CD4-positive, alpha-beta T cell treated with Interleukin-17A for 4 hours (primary cell): ENCODE data around the gene LIX1L.

Experiments
- DNase-seq: peaks from one replicate; pipeline ENCODE4 v3.0.0-alpha.2; 2020; ENCODE audit warnings: mixed read lengths

LIX1L gene

DNA sequence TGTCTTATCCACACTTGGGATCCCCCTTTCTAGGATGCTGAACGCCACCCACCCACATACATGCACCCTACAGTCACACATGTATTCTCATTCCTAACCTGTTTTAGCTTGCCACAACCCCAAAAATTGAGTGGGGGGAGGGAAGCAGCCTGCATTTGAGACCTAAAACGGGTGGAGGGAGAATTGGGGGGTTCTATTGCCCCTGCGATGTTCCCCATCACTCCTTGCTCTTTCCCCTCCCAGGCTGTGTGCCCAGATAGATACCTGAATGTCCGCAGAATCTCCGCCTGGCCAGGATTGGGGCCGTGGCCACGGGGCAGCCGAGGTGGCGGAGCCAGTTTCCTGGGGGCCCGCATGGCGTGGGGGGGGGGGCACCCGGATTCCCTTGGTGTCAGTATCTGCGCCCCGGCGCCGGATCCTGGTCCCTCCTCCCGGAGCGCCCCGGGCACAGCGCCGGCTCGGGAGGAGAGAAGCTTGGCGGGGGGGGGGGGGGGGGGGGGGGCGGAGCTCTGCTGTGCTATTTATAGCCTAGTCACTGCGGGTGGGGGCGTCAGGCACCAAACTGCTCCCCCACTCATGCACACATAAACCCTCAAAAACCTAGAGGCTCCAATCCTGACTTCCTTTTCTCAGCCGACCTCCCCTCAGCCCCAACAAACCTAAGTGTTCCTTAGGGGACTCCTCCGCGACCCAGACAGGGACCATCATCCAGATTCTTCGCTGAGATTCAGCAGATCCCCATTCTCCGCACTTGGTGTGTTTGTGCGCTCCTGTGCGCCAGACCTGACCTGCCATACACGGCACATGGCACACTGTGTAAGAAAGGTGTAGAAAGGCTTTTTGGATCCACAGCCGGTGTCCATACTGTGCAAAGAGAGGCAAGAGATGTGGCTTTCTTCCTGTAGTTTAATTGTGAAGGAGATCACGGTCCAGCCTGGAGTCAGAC, 4.6 kb upstream of the LIX1L start:
- DNase-seq: peak; percentile 67

DNA sequence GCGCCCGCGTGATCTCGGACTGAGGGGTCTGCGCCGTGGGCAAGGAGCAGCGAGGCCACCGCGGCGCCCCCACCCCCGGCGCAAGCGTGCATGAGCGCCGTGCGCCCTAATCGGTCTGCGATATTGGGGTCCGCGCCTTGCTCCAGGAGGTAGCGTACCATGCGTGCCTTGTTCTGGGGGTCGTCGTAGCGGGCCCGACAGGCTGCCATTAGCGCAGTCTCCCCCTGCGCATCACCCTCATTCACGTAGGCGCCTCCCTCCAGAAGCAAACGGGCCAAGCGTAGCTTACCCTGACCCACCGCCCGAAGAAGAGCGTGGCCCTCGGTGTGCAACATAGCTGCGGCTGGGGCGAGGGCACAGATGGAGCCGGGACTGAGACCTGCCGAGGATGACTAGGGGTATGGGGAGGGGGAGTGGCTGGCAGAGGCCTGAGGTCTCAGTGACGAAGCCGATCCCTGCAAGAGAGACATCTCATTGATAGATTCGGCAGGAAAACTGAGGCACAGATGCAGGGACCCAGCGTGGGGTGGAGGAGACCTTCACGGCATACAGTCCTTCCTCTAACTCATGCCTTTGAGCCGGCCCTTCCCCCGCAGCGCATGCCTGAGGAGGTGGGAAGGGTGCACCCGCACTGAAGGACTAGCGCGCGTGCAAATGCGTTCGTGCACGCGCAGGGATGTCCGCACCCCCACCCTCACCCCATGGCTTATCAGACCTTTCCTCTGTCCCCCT, 3.8 kb upstream of the LIX1L start:
- peak; percentile 63 for DNase-seq

GRCh38 chr1:145961109-145961424, 3.2 kb upstream of the LIX1L start:
- peak; percentile 21 for DNase-seq

DNA sequence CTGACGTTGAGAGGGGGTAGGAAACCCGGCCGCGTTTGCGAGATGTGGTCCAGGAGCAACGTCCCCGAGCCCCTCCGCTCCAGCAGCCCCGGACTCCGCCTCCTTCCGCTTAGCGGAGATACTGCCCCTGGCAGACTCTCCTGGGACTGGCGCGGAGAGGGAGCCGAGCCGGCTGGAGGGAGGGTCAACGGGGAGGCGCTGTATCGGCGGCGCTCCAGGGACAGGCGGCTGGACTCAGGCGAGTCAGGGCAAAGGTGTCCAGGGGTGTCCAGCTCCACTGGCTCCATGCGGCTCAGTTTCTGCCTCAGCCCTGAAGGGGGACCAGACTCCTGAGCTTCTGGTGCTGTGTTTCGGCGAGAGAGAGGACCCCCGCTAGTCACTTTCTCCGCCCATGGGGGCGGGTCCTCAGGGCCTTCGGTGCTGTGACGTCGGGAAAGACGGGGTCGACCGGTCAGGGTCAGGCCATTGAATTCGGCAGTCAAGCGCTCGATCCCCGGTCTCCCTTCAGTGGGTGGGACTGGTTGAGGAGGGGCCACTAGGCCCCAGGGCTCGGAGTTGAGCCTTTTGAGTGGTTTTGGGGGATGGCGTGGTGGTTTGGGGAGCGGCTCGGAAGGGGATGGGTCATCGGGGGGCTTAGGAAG, 2.8 kb upstream of the LIX1L start:
- DNase-seq: peak; percentile 67

DNA sequence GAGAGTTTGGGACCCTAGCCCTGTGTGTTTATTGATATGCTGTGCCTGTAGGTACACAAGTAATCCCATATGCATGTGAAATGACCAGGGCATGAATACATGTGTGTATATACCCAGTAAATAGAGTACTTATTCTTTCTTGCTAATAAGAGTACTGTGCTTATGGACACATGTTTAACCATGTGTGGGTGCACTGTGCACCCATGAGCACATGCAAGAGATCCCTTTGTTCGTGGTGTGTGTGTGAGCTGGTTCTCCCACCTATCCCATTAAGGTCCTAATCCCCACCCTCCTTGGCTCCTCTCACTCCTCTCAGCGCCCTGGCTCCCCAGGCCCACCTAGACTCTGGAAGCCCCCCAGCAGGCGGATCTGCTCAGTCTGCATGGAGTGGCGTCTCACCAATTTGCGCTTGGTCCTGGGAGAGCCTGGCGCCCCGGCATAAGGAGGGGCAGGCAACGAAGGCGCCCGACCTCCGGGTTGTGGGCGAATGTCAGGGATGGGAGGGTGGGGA, 2.2 kb upstream of the LIX1L start:
- no peak for DNase-seq

- DNase-seq: no peak
Observed at GRCh38 chr1:145959333-145959732, 1.5 kb upstream of the LIX1L start.

DNA sequence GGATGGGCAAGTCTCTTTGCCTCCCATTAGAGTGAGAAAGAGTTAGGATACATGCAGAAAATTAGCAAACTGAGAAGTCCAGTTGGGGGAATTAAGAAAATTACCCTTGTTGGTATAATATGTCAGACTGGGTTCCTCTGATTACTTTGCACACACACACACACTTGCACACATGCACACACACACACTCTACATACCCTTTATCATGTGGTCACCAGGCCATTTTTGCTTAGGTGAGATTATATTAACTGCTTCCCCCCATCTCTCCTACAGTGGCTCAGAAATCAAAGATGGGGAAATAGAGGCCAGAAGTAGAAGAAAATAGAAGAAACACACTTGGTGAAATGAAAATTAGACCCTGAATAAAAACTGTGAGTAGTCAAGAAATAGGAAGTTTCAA, 917 bp upstream of the LIX1L start:
- DNase-seq: no peak

DNA sequence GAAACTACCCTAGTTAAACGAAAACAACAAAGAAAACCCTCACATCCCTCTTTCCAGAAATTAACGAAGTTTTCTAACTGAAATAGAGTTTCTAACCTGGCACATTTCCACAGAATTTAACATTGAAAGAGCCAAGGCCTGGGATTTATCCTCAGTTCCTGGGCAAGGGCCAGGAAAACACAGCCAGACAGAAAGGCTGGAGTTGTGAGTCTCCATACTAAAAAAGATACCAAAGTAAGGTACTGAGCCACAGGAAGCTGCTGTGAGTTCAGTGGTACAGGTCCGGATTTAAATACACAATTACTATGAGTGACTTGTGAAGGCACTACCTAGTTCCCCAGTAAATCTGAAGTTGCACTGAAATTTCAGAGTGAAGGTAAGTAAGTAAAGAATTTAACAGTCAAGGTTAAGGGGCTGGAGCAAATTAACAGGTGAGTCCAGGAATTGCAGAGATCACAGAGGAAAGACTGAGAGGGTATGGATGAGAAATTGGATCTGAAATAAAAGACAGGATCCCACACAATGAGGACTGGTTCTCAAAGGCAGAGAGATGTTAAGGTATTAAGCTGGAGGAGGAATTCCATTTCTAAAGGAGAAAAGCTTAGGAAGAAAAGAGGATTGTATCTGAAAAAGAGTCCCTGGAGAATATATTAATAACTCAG, 905 bp downstream of the LIX1L start:
- DNase-seq: peak; percentile 17

- no peak for DNase-seq
Observed at GRCh38 chr1:145956361-145956760, 1.5 kb downstream of the LIX1L start.

- no peak for DNase-seq
Observed at GRCh38 chr1:145955436-145955835, 2.4 kb downstream of the LIX1L start.

DNA sequence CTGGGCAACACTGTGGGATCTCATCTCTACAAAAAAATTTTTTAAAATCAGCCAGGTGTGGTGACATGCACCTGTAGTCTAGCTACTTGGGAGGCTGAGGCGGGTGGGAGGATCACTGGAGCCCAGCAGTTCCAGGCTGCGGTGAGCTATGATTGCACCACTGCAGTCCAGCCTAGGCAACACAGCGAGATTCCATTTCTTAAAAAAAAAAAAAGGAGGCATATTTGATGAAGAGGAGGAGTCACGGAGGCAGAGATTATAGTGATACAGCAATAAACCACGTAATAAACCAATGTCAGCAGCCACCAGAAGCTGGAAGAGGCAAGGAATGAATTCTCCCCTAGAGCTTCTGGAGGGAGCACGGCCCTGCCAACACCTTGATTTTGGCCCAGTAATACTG, 4.0 kb downstream of the LIX1L start:
- DNase-seq: no peak

DNA sequence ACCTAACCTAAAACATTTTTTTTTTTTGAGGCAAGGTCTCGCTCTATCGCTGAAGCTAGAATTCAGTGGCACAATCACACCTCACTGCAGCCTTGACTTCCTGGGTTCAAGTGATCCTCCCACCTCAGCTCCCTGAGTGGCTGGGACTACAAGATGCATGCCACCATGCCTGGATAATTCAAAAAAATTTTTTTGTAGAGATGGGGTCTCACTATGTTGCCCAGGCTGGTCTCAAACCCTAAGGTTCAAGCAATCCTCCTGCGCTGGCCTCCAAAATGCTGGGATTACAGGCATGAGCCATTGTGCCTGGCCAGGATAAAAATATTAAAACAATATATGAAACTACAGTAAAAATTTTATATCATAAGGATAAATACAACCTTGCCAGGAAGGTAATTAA, 4.9 kb downstream of the LIX1L start:
- no peak for DNase-seq

DNA sequence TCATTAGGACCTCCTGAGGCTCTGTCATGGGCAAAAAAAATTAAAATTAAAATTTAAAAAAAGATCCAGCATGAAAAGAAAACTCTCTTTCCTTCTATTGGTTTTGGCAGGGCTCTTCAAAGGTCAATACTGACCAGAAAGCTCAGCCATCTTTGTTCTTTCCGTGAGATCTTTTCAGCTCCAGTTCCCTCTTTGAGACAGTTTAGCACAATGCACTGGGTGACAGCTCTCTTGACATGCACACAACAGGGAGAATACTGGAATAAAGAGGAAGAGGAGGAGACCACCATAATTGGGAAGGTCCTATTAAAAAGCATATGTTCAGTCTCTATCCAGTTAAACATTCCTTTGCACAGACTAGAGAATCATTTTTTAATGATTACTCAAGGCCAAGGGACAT, 6.3 kb downstream of the LIX1L start:
- no peak for DNase-seq

GRCh38 chr1:145949219-145949618, 8.6 kb downstream of the LIX1L start:
- no peak for DNase-seq

DNA sequence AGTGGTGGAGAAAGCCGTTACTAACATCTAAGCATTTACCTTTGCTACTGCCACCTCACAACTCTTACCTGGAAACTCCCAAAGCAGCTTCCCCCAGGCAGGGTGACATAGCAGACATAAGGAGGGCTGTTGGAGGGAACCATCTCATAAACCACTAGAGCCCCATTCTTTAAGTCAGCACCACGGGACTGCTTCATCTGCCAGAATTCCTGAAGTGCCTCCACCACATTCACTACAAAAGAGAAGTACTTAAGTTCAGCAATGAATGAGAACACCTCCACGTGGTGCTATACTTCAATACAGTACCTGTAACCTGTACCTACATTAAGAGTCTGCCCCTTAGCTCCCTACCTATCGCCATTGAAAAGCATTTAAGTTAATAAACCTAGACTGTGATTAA, 10.3 kb downstream of the LIX1L start:
- no peak for DNase-seq

GRCh38 chr1:145946477-145946986, 11.3 kb downstream of the LIX1L start:
- no peak for DNase-seq

- no peak for DNase-seq
Observed at GRCh38 chr1:145944532-145944931, 13.3 kb downstream of the LIX1L start.

- no peak for DNase-seq
Observed at GRCh38 chr1:145942871-145943270, 14.9 kb downstream of the LIX1L start.

GRCh38 chr1:145942405-145942804, 15.4 kb downstream of the LIX1L start:
- DNase-seq: no peak

- no peak for DNase-seq
Observed at GRCh38 chr1:145937436-145937835, 20.4 kb downstream of the LIX1L start.

DNA sequence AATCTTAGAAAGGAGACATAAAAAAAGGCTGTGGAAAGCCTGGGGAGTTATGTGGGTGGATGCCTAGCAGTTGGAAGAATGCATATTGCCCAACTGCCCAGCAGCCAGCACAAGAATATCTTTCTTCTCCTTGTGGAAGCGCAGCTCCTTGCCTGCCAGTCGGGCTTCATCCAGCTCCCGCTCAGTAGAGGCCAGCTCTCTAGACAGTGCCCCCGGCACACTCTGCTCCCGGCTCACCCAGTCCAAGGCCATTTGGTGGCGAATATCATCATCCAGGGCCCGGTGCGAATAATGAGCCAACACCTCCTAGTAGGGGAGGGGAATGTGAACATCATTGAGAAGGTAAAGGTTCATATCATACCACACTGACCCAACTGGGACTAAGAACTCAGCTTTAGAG, 21.6 kb downstream of the LIX1L start:
- DNase-seq: no peak

DNA sequence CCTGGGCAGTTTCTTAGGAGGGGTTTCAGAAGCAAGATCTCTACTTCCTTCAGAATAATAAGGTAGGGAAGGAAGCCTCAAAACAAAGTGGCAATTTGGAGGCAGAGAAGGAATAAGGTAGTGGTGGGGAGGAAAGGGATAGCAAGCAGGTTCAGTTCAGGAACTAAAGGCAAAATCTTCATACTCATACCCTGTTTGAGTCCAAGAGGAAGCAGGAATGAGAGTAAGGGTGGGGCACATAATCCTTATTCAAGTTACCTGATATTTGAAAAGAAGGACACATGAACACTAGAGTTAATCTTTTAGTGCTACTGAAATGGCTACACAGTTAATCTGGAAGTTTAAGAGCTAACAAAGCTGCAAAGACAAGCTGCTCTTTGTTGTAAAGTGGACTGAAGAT, 22.1 kb downstream of the LIX1L start:
- no peak for DNase-seq

- DNase-seq: peak; percentile 16
Observed at GRCh38 chr1:145932522-145933009, 25.3 kb downstream of the LIX1L start.
